ENCODE data around the gene TARS1.

The TARS1 gene

DNA sequence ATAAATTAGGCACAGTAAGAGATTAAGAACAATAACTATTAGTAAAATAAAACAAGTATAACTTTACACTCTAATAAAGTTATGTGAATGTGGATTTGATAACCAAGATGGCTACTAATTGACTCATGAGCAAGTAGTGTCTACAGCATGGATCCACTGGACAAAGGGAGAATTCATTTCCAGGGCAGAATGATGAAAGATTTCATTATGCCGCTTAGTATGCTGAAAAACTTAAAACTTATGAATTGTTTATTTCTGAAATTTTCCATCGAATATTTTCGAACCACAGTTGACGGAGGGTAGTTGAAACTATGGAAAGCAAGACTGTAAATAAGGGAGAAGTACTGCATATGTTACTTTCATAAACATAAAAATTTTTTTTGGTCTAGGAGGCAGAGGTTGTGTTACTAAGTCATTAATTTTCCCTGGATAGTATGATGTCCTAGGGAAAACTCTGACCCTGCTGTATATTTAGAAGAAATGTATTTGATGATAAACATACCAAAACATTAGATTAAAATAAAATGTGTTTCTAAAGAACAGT lies 24.9 kb upstream of the TARS1 start:
- Histone ChIP-seq H3K4me1 (ENCODE audit: insufficient read depth, low read length, poor library complexity, severe bottlenecking) (no peaks in the 10 kb centered on the region), H4K20me1 (ENCODE audit: insufficient read depth, low read length, poor library complexity, severe bottlenecking) (no peaks in the 10 kb centered on the region), H3F3A (ENCODE audit: low read depth) (no peaks in the 10 kb centered on the region), H3K79me2 (ENCODE audit: insufficient read depth, low read length) (no peaks in the 10 kb centered on the region), H2AFZ (ENCODE audit: low read length) (no peak overlapping the region), H3K9ac (ENCODE audit: low read depth, low read length, poor library complexity, severe bottlenecking) (no peak overlapping the region), H3K9me3 (ENCODE audit: insufficient read depth, low read depth, low read length) (no peaks in the 10 kb centered on the region), H3K9me2 (replicated peaks; ENCODE audit: low read depth, low read length) (no peaks in the 10 kb centered on the region), H3K36me3 (ENCODE audit: insufficient read depth, low read length) (no peaks in the 10 kb centered on the region), H3K27me3 (ENCODE audit: insufficient read depth, low read length, poor library complexity, severe bottlenecking) (peaks cover 7% of the 10 kb centered on the region), H3K4me2 (ENCODE audit: low read depth, low read length, poor library complexity, severe bottlenecking) (no peak overlapping the region), H3K4me3 (ENCODE audit: low read length, poor library complexity, severe bottlenecking) (no peak overlapping the region)
- TF ChIP-seq EZH2phosphoT487 (IDR thresholded peaks at IDR 0.05; ENCODE audit: borderline replicate concordance), result no peak
- TF ChIP-seq, protein P1, sequence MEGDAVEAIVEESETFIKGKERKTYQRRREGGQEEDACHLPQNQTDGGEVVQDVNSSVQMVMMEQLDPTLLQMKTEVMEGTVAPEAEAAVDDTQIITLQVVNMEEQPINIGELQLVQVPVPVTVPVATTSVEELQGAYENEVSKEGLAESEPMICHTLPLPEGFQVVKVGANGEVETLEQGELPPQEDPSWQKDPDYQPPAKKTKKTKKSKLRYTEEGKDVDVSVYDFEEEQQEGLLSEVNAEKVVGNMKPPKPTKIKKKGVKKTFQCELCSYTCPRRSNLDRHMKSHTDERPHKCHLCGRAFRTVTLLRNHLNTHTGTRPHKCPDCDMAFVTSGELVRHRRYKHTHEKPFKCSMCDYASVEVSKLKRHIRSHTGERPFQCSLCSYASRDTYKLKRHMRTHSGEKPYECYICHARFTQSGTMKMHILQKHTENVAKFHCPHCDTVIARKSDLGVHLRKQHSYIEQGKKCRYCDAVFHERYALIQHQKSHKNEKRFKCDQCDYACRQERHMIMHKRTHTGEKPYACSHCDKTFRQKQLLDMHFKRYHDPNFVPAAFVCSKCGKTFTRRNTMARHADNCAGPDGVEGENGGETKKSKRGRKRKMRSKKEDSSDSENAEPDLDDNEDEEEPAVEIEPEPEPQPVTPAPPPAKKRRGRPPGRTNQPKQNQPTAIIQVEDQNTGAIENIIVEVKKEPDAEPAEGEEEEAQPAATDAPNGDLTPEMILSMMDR (conservative IDR thresholded peaks at IDR 0.05; ENCODE audit: low read length), result no peak

DNA sequence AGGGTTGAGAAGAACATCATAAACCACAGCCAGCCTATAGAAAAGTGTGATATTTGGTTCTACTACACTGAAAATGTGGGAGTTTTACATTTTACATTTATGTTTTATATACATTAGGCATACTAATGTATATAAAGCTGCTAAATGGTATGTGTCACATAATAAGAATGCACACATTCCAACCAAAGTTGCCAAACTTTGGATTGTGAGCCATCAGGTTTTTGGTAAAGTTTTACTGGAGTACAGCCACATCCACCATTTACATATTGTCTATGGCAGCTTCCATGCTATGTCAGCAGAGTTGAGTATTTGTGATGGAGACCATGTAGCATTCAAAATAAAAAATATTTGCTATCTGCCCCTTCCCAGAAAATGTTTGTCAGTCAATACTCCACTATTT lies 23.1 kb upstream of the TARS1 start:
- H3K27me3 ChIP-seq (ENCODE audit: insufficient read depth, low read length, poor library complexity, severe bottlenecking), result peaks cover 7% of the 10 kb centered on the region
- TF ChIP-seq EZH2phosphoT487 (IDR thresholded peaks at IDR 0.05; ENCODE audit: borderline replicate concordance), result no peak
- TF ChIP-seq, protein P1 (conservative IDR thresholded peaks at IDR 0.05; ENCODE audit: low read length), result no peak
- no peaks in the 10 kb centered on the region for H3K79me2 ChIP-seq (ENCODE audit: insufficient read depth, low read length)
- no peaks in the 10 kb centered on the region for H4K20me1 ChIP-seq (ENCODE audit: insufficient read depth, low read length, poor library complexity, severe bottlenecking)
- H3K9me2 ChIP-seq (replicated peaks; ENCODE audit: low read depth, low read length), result no peaks in the 10 kb centered on the region
- no peaks in the 10 kb centered on the region for H3F3A ChIP-seq (ENCODE audit: low read depth)
- no peak overlapping the region for H3K4me2 ChIP-seq (ENCODE audit: low read depth, low read length, poor library complexity, severe bottlenecking)
- H3K4me1 ChIP-seq (ENCODE audit: insufficient read depth, low read length, poor library complexity, severe bottlenecking), result no peaks in the 10 kb centered on the region
- no peaks in the 10 kb centered on the region for H3K9me3 ChIP-seq (ENCODE audit: insufficient read depth, low read depth, low read length)
- no peak overlapping the region for H2AFZ ChIP-seq (ENCODE audit: low read length)
- H3K4me3 ChIP-seq (ENCODE audit: low read length, poor library complexity, severe bottlenecking), result no peak overlapping the region
- no peaks in the 10 kb centered on the region for H3K36me3 ChIP-seq (ENCODE audit: insufficient read depth, low read length)
- no peak overlapping the region for H3K9ac ChIP-seq (ENCODE audit: low read depth, low read length, poor library complexity, severe bottlenecking)

- Histone ChIP-seq H3K9me3 (ENCODE audit: insufficient read depth, low read depth, low read length) (no peaks in the 10 kb centered on the region), H3K4me1 (ENCODE audit: insufficient read depth, low read length, poor library complexity, severe bottlenecking) (no peaks in the 10 kb centered on the region), H3K9me2 (replicated peaks; ENCODE audit: low read depth, low read length) (no peaks in the 10 kb centered on the region), H3K79me2 (ENCODE audit: insufficient read depth, low read length) (no peaks in the 10 kb centered on the region), H3K4me3 (ENCODE audit: low read length, poor library complexity, severe bottlenecking) (no peak overlapping the region), H3K27me3 (ENCODE audit: insufficient read depth, low read length, poor library complexity, severe bottlenecking) (peaks cover 5% of the 10 kb centered on the region), H4K20me1 (ENCODE audit: insufficient read depth, low read length, poor library complexity, severe bottlenecking) (no peaks in the 10 kb centered on the region), H3F3A (ENCODE audit: low read depth) (no peaks in the 10 kb centered on the region), H2AFZ (ENCODE audit: low read length) (no peak overlapping the region), H3K4me2 (ENCODE audit: low read depth, low read length, poor library complexity, severe bottlenecking) (no peak overlapping the region), H3K36me3 (ENCODE audit: insufficient read depth, low read length) (no peaks in the 10 kb centered on the region), H3K9ac (ENCODE audit: low read depth, low read length, poor library complexity, severe bottlenecking) (no peak overlapping the region)
- TF ChIP-seq, protein P1 (conservative IDR thresholded peaks at IDR 0.05; ENCODE audit: low read length), result no peak
Observed at GRCh38 chr5:33420946-33421345, 19.8 kb upstream of the TARS1 start.

All from Loucy (cell line).